ENCODE measurements around the gene TMOD2. TPM values are rescaled to one million over a fixed set of nuclear protein-coding genes. Genes with fewer than 3 reads are reported as not detected.

TMOD2 gene
- total and polyA plus RNA-seq, 2 donors (not counting 1 experiment from before 2014, with no cell fraction given), result 7.0 to 11.2 TPM

DNA sequence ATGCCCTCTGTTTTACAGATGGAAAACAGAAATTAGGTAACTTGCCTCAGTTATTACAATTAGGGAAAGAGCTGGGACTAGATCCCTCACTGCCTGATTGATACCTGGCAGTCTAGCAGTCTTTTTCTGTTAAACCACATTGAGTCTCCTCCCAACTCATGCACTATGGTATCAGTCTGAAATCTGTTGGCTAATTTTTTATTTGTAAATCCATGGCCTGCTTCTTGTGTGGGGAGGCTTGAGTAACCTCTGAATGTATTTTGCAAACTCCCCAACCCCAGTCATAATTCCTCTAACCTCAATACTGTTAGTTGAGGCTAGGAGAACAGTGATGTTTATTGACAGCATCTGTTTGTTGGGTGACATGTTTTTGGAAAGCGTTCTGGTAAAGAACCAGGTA is 113.9 kb downstream of the TMOD2 start:
- H3K4me1 ChIP-seq (ENCODE audit: control insufficient read depth, extremely low read depth, insufficient read depth, low read length), result peaks cover 3% of the 10 kb centered on the region
- no peak overlapping the region for H3K4me2 ChIP-seq (ENCODE audit: extremely low read depth, insufficient read depth, low read length)
- H3K79me2 ChIP-seq (ENCODE audit: control insufficient read depth, insufficient read depth, low read length), result peaks cover 17% of the 10 kb centered on the region
- H3K36me3 ChIP-seq (ENCODE audit: control insufficient read depth, insufficient read depth, low read length), result peaks cover 1% of the 10 kb centered on the region
- H3K4me3 ChIP-seq (replicated peaks in 1 of 4; ENCODE audit: control extremely low read depth in 1 of 4, insufficient read depth in 1 of 4, low read depth in 3 of 4, low read length in 4 of 4), result no peak overlapping the region
- H4K20me1 ChIP-seq (ENCODE audit: control insufficient read depth, extremely low read depth, insufficient read depth, low read length), result no peaks in the 10 kb centered on the region
- DNase-seq (ENCODE audit: low read depth in 2 of 2), result no peak
- no peak overlapping the region for H2AFZ ChIP-seq (ENCODE audit: low read length)
- no peaks in the 10 kb centered on the region for H3K9me3 ChIP-seq (ENCODE audit: control insufficient read depth, insufficient read depth, low read depth, low read length)
- H3K27me3 ChIP-seq (ENCODE audit: control insufficient read depth, insufficient read depth, low read length), result no peaks in the 10 kb centered on the region
- TF ChIP-seq EZH2 (IDR thresholded peaks at IDR 0.05; ENCODE audit: low read length, missing control alignments), result no peak
- TF ChIP-seq, protein P1, sequence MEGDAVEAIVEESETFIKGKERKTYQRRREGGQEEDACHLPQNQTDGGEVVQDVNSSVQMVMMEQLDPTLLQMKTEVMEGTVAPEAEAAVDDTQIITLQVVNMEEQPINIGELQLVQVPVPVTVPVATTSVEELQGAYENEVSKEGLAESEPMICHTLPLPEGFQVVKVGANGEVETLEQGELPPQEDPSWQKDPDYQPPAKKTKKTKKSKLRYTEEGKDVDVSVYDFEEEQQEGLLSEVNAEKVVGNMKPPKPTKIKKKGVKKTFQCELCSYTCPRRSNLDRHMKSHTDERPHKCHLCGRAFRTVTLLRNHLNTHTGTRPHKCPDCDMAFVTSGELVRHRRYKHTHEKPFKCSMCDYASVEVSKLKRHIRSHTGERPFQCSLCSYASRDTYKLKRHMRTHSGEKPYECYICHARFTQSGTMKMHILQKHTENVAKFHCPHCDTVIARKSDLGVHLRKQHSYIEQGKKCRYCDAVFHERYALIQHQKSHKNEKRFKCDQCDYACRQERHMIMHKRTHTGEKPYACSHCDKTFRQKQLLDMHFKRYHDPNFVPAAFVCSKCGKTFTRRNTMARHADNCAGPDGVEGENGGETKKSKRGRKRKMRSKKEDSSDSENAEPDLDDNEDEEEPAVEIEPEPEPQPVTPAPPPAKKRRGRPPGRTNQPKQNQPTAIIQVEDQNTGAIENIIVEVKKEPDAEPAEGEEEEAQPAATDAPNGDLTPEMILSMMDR (conservative IDR thresholded peaks at IDR 0.05 in 1 of 2, IDR thresholded peaks at IDR 0.05 in 1 of 2; ENCODE audit: low read depth in 1 of 2, low read length in 2 of 2), result no peak
- H3K27ac ChIP-seq (ENCODE audit: insufficient read depth, low read length), result no peak overlapping the region
- H3K9ac ChIP-seq (ENCODE audit: insufficient read depth, low read length), result no peak overlapping the region

Other genes starting within 250 kb of the TMOD2 start
- 19.5 and 31.2 TPM in 2 replicates for gene DMXL2, start 128.8 kb upstream of the TMOD2 start, total RNA-seq
- 9.4 TPM in 2 replicates for gene DMXL2, start 128.8 kb upstream of the TMOD2 start, polyA plus RNA-seq
- not detected in 2 replicates for gene SCG3, start 70.1 kb upstream of the TMOD2 start, total RNA-seq
- not detected in 2 replicates for gene SCG3, start 70.1 kb upstream of the TMOD2 start, polyA plus RNA-seq
- gene LYSMD2, start 13.9 kb upstream of the TMOD2 start, total RNA-seq, result 7.2 and 7.8 TPM in 2 replicates
- 10.1 and 12.3 TPM in 2 replicates for gene LYSMD2, start 13.9 kb upstream of the TMOD2 start, polyA plus RNA-seq
- gene TMOD3, start 78.1 kb downstream of the TMOD2 start, total RNA-seq, result 30.6 and 35.3 TPM in 2 replicates
- 19.8 and 33.7 TPM in 2 replicates for gene TMOD3, start 78.1 kb downstream of the TMOD2 start, polyA plus RNA-seq
- gene LEO1, start 220.2 kb downstream of the TMOD2 start, total RNA-seq, result 21.3 and 25.4 TPM in 2 replicates
- 12.9 and 16.1 TPM in 2 replicates for gene LEO1, start 220.2 kb downstream of the TMOD2 start, polyA plus RNA-seq

Measured in fibroblast of lung (primary cell).